Stimulated activated naive CD4-positive, alpha-beta T cell (primary cell): Measurements from ENCODE around the gene MAPK12.
A peak's percentile ranks its signal among the peaks of the same experiment; 100 is the strongest.

ENCODE experiments used
- DNase-seq, 6 experiments: peaks; one replicate each; lab custom pipeline; 2025; lab: John Stamatoyannopoulos, UW

The MAPK12 gene

DNA sequence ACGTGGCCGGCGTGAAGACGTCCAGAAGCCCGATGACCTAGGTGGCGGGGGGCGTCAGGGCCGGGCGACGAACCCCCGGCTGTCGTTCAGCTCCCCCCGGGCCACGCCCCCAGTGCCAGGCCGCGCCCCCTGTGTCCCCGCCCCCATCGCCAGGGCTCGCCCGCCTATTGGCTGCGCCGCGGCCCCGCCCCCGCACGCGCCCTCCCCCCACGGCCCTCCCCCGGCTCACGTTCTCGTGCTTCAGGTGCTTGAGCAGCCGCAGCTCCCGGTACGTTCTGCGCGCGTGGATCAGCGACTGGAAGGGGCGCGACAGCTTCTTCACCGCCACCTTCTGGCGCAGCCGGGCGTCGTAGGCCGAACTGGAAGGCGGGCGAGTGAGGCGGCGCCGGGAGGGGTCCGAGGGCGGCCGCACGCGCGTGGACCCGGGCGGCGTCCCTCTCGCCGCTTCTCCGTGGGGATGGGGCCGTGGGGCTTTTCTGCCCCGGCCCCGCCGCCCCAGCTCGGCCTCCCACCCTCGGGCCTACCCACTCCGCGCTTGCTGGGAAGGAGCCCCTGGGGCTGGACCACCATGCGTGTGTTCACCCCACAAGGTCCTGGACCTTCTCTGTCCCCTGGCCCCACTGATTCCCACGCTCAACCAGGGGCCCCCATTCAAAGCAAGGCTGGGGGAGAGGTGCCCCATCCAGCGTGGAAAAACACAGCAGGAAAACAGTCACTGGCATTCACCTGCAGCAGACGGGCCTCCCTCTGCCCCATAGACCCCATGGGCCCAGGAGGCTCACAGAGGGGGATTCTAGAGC lies 6.3 kb upstream of the MAPK12 start:
- DNase-seq: peak in 5 of 6 experiments; percentile 27 to 56 (median 49)

DNA sequence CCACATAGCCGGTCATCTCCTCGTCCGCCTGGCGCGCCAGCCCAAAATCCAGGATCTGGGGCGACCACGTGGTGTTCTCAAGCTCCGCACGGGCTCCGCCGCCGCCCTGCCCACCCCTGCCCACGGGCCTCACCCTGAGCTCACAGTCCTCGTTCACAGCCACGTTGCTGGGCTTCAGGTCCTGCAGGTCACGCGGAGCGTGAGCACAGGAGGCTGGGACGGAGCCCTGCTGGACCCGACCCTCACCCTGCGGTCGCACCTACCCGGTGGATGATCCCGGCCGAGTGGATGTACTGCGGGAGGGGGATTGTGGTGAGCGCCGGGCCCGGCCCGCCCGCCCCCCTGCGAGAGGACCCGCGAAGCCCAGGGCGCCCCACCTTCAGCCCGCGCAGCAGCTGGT lies 5.5 kb upstream of the MAPK12 start:
- DNase-seq: no peak

DNA sequence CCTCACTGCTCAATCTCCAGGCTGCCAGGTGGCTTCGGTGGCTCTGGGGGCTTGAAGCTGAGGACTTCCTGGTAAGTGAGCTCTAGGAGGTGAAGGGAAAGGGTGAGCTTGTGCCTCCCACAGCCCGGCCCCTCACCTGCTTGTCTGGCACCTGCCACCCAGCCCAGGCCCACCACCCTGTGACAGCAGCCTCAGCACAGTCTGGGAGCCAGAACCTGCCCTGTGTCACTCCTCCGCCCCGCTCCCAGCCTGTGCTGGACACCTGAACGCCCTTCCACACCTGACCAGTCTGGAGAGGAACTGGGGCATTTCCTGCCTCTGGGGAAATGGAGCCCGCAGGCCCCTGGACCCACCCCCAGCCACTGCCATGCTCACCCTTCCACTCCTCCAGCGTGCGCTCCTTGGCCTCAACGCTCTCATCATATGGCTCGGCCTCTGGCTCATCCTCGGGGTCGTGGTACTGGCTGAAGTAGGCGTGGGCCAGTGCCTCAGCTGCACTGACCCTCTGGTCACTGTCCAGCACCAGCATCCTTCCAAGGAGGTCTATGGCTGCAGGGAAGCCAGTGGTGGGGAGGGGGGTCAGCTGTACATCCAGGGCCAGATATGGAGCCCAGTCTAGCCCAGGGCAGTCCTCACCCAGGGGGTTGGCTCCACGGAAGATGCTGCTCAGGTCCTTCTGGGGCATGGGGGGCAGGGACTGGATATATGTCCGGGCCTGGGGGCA lies 3.6 kb upstream of the MAPK12 start:
- no peak for DNase-seq

DNA sequence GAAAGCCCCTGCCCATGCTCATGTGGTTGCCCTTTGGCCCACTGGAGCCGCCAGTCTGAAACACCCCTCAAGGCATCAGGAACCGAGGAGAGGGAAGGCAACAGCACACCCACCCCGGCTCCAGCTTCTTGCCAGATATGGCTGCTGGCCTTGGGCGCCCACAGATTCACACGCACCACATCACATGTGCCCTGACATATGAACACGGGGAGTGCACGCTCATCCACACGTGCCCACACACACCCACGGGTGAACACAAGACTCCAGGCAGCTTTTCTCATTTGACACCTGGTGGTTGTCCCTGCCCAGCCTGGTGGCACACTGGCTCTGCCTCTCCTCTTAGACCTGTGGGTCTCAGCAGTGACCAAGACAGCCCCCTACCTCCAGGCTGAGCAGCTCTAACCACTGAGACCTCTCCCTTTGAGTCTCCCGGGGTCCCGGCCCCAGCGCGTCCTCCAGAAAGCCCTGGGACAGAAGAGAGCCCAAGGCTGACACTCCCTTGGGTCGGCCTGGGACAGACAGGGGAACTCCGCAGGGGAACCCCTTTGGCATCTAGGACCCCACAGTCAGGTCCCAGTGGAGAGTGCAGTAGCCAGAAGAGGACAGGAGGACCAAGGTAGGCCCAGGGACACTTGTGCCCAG lies 2.7 kb upstream of the MAPK12 start:
- DNase-seq: no peak

DNA sequence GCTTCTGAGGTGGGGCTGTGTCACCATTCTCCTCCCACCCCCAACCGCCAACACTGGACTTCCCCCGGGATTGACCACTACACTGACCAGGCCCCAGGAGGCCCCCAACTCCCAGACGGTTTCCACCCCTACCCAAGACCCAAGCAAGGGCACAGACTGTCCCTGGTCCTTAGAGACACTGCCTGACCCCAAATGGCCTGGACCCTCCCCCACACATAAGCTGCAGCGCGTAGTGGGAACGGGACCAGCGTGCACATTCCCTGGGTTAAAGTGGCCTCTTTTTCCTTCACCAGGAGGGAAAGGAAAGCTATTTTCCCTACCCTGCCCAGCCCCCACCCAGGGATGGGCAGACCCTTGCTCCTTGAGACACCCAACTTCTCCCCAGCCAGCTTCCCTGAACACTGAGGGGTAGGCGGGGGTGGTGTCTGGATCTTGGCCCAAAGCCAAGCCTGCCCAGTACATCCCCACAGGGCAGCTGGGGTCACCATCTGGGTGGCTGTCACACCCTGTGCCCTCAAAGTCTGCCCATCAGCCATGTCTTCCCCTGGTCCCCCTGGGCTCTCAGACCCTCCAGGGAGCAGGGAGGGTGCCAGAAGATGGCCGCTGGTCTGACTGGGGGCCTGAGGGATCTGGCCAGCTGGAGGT lies 1.6 kb upstream of the MAPK12 start:
- DNase-seq: no peak

DNA sequence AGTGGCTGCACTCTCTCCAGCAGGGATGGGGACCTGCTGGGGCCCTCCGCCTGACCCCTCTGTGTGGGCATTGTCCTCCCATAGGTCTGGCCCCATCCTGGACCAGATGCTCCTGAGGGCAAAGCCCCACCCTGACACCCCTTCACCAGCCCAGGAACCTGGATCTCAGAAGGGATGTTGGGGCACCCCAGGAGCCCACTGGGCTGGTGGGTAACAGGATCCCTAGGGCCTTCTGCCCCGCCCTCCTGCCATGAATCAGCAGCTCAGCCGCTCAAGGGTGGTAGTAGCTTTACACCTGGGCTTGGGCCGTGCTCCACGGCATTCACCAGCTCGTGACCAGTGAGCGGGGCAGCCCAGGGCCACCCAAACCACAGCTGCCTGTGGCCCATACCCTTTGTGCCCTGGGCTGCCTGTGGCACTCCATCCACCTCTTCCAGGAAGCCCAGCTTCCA lies 1.0 kb upstream of the MAPK12 start:
- DNase-seq: no peak

DNA sequence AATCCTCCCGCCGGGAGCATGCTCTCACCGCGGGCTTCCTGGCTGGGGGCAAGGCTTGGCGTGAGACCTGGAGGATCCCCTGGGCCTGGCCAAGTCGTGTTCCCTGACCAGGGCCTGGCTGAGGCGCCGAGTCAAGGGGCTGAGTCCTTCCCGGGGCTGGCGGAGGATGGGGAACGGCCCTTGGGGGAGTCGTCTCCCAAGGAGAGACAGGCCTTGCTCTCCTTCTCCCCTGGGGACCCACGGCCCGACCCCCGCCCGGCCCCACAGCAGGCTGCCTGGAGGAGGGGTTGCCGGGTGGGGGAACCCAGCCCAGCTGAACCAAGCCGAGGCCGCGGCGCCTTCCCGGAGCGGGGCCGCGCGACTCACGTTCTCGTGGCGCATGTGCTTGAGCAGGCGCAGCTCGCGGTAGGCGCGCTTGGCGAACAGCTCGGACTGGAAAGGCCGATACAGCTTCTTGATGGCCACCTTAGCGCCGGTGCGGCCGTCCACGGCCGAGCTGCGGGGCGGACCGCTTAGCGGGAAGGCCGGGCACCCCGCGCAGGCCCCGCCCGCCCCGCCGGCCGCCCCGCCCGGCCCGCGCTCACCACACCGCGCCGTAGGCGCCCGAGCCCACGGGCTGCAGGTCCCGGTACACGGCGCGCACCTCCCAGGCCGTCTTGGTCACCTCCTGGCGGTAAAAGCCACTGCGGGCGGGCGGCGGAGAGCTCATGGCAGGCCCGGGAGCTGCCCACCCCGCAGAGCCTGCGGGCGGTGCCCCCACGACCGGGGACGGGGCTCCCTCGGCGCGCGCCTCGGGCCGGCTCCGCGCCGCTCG lies 475 bp downstream of the MAPK12 start:
- DNase-seq: peak in 1 of 6 experiments; percentile 16

DNA sequence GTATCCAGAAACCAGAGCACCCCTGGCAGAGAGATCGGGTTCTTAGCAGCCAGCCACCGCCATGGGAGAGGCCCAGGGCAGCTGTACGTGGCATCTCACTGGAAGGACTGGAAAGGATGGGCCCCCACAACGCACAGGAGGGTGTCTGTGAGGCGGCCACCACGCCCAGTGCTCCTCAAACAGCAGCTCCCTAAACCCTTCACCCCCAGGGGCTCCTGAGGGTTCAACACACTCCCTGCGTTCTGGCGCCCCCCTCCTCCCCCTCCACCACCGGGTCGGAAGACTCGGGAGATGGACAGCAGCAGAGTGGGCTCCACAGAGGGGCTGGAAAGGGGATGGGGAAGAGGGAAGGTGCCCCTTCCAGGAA lies 1.1 kb downstream of the MAPK12 start:
- DNase-seq: no peak

DNA sequence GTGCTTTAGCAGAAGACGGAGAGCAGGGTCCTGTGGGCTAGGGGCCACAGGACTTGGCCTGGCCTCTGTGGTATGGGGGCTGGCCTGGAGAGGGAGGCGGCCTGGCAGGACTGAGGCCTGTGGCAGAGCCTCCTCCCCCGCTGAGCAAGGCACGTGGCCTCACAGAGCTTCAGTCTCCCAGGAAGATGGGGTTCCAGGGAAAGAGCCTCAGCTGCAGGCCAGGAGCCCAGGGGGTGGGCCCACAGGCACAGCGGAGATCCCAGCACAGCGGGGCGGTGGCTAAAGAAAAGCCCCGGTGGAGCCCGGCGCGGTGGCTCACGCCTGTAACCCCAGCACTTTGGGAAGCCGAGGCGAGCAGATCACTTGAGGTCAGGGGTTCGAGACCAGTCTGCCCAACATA lies 2.2 kb downstream of the MAPK12 start:
- no peak for DNase-seq

DNA sequence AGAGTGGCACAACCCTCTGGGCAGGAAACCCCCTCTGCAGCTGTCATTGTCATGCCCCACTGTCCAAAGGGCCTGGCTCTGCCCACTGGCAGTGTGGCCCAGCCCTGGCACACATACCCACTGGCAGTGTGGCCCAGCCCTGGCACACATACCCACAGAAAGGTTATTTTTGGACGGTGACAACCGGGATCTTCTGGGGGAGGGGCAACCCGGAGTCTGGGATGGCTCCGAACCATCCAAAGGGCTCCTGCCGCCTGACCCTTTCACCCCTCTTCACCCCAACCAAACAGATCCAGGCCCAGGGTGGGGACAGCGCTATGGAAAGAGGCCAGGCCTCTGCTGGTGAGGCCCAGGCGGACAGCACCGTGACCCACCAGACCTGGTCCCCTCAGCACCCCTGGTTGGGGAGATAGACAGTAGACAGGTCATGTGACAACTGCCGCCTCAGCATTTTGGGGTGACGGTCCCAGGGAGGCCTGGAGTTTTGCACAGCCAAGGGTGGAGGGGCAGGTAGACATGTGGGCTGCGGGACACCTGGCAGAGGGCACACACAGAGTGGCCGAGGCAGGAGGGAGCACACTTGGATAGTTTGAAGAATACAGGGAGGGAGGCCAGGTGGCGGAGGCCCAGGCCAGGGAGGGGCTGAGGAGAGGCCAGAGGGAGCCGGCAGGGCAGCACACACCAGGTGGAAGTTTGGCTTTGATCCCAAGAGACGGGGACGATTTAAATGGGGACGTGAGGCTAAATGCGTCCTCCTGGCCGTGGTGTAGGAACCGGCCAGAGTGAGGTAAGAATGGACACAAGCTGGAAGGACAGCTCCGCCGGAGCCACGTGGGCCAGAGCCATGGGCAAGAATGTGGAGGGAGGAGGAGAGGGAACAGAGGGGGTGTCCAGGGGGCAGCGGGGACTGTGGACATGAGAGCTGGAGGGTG lies 2.9 kb downstream of the MAPK12 start:
- DNase-seq: no peak

DNA sequence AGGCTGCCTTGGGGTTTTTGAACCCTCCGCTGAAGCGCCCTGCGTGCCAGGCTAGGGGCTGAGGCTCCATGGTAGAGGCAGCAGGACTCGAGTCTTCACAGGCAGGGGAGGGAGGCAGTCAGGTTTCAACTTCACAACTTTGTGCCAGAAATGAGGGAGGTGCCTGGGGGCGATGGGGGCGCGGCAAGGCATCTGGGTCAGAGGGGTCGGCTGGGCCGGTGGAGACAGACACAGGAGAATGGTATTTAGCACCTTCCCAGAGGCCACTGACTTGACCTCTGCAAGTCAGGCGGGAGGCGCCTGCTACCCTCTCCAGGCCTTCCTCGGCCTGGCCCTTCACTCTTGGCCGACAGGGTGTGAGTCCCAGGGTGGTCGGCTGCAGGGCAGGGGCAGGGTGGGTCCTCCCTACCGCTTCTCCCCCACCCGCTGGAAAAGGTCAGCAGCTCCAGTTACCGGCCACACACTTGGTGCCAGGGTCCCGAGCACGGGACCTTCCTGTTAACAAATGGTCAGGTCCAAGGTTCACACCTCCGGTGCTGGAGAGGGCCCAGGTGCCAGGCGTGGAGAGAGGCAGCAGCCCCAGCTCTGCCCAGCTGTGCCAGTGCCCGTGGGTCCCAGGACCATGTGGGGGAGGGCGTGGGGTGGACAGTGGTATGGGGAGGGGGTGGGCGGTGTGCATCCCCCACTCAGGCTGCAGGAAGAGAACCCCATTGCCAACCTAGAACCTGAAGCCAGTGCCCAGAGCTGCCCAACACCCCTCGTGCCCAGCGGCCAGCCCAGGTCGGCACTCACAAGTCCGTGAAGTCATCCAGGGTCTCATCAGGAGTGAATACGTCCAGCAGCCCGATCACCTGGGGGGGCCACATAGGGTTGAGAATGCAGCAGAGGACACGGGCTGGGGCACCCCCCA lies 3.8 kb downstream of the MAPK12 start:
- no peak for DNase-seq

DNA sequence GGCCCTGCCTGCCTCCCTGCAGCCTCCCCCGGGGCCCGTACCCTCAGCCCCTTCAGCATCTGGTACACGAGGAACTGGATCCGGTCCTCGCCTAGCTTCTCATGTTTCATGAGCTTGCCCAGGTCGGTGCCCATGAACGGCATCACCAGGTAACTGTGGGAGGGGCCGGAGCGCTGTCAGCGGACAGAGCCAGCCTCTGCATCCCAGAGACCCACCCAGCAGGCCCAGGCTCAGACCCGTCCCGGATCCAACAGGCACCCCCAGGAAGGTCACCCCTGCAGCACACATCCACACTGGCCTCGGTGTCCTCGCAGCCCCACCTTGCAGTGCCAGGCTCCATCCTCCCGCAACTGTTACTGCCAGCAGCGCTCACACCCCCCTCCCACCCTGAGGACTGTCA lies 4.4 kb downstream of the MAPK12 start:
- no peak for DNase-seq

DNA sequence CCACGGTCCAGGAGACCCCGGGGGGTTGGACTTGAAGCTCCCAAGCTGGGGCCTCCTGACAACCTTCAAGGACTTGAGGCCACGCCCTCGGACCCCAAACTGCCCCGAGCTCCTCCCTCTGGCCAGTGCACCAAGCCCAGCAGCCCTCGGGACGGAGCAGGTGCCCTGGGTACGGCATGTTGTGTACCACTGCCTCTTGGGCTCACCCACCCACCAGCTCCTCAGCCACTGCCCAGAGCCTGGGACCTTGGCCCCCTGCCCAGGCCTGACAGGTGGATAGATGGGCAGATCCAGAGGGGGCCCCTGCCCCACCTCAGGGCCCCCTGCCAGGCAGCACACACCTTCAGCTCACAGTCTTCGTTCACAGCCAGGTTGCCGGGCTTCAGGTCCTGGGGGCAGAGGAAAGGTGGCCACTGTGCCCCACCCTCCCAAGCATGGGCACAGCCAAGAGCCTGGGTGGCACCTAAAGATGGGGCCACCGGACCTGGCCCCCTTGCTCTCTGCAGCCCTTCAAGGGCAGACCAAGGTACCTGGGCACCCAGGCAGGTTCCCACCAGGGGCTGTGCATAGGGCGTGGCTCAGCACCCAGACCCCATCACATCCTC lies 5.1 kb downstream of the MAPK12 start:
- DNase-seq: no peak

DNA sequence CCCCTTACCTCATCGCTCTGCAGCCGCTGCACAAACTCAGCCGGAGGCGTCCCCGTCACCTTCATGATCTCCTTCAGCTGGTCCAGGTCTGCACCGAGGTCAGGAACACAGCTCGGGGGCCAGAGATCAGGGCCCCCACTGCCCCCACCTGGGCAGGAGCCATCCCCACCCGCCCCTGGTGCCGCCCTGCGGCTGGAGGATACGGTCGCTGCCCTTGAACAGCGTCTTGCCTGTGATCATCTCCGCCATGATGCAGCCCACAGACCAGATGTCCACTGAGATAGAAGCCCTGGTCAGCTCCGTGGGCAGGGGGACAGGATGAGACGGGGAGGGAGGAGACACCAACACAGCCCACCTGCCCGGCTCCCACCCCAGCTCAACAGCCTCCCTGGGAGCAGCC lies 5.9 kb downstream of the MAPK12 start:
- DNase-seq: no peak

DNA sequence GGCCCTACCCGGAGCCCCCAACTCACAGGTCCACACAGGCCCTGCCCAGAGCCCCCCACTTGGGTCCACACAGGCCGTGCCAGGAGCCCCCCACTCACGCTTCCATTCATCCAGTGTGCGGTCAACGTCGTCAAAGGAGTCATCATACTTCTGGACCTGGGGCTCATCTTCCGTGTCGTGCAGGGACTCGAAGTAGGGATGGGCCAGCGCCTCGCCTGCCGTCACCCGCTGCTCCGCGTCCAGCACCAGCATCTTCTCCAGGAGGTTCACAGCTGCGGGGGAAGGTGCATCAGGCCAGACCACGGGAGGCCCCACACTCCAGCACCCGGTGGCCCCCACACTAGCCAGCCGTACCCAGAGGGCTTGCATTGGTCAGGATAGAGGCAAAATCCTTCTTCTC lies 6.4 kb downstream of the MAPK12 start:
- no peak for DNase-seq

DNA sequence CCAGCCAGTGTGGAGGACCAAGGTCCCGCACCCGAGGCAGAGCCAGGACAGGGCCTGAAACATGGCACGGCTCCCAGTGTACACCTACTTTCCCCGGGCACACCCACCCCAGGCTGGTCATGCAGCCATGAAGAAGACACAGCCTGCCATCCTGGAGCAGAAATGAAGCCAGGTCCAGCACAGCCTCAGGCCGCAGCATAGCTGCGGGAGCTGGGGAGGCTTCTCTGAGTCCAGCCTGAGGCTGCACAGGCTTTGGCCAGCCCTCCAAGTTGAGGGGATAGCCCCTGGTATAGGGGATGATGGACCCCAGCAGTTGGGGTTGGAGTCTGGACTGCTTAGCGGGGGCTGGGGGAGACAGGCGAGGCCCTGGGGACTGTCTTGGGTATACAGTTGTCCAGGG lies 7.5 kb downstream of the MAPK12 start:
- DNase-seq: no peak

DNA sequence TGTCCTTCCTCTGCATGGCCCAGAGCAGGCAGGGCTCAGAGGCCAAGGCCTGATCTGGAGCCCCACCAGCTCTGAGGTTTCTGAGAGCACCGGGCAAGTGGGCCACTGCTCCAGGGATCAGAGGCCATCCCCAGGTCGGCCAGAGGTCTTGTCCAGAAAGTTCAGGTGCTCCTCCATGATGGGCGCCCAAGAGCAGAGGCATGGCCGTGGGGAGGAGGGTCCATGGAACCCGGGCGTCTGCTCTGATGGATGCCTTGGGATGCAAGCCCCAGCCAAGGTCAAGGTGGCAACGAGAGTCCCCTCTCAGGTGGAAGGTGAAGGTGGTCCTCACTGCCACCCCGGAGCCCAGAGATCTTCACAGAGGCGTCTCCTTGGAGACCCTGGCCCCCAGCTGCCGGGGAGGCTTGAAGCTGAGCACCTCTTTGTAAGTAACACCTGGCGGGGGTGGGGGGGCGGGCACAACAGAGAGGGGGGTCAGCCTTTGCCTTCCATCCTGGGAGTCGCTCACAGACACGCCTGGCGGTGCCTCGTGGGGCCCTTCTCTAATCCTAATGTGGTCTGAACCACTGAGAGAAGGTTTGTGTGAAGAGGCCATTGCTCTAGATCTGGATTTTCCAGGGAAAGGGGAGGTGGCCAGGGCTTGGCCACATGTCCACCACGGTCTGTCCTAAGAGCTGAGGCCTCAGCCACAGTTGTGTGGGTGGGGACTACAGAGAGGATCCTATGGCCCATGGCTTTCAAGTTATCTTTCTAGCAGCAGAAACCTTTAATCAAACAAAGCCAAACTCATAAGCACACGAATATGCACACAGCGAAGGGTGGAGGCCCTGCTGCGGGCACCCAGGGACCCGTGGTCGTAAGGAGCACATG lies 8.2 kb downstream of the MAPK12 start:
- DNase-seq: no peak
